HG03354 (cell line): Measurements from ENCODE around the gene DRAM1.
"Not testable (repeated sequence)": the region's sequence is repeated elsewhere in the genome, so short reads cannot be mapped to it uniquely, and the experiment has no call there.

Source experiments
- ATAC-seq: cut with Tn5 transposase; IDR thresholded peaks from one replicate; pipeline ENCODE4 v1.9.1; 2021; ENCODE audit warnings: mild to moderate bottlenecking; ENCODE audit not compliant: unreplicated experiment, poor library complexity, severe bottlenecking

The DRAM1 gene

GRCh38 chr12:101891462-101891971 is 14.1 kb downstream of the DRAM1 start:
- peak; percentile 93 for ATAC-seq

GRCh38 chr12:101892794-101893193 is 15.4 kb downstream of the DRAM1 start:
- no peak for ATAC-seq

GRCh38 chr12:101901777-101902176 is 24.4 kb downstream of the DRAM1 start:
- ATAC-seq, result no peak

- no peak for ATAC-seq
These were observed 25.3 kb downstream of the DRAM1 start for GRCh38 chr12:101902641-101903040.

- no peak for ATAC-seq
These were observed 28.8 kb downstream of the DRAM1 start for GRCh38 chr12:101906226-101906625.

GRCh38 chr12:101908395-101908794 is 31.0 kb downstream of the DRAM1 start:
- no peak for ATAC-seq

GRCh38 chr12:101909646-101910045 is 32.3 kb downstream of the DRAM1 start:
- peak; percentile 39 for ATAC-seq

GRCh38 chr12:101915841-101916240 is 38.5 kb downstream of the DRAM1 start:
- ATAC-seq, result no peak

GRCh38 chr12:101918805-101919204 is 41.4 kb downstream of the DRAM1 start:
- not testable (repeated sequence) for ATAC-seq

- ATAC-seq, result no peak
These were observed 42.1 kb downstream of the DRAM1 start for GRCh38 chr12:101919447-101919846.

- ATAC-seq, result no peak
These were observed 43.5 kb downstream of the DRAM1 start for GRCh38 chr12:101920906-101921305.

GRCh38 chr12:101923045-101923718 is 45.8 kb downstream of the DRAM1 start:
- ATAC-seq, result no peak

GRCh38 chr12:101924618-101925017 is 47.2 kb downstream of the DRAM1 start:
- no peak for ATAC-seq

GRCh38 chr12:101925361-101925760 is 48.0 kb downstream of the DRAM1 start:
- ATAC-seq, result no peak

- ATAC-seq, result no peak
These were observed 48.6 kb downstream of the DRAM1 start for GRCh38 chr12:101925935-101926334.

GRCh38 chr12:101927036-101927435 is 49.7 kb downstream of the DRAM1 start:
- no peak for ATAC-seq

GRCh38 chr12:101927999-101928398 is 50.6 kb downstream of the DRAM1 start:
- no peak for ATAC-seq

GRCh38 chr12:101928556-101928955 is 51.2 kb downstream of the DRAM1 start:
- no peak for ATAC-seq

GRCh38 chr12:101929365-101930041 is 52.1 kb downstream of the DRAM1 start:
- ATAC-seq, result peak; percentile 27

GRCh38 chr12:101931498-101932326 is 54.3 kb downstream of the DRAM1 start:
- peak; percentile 52 for ATAC-seq
